NT2/D1 (cell line): ENCODE measurements around the gene CCDC40.
A peak's percentile ranks its signal among the peaks of the same experiment; 100 is the strongest.

Source experiments
- DNase-seq: peaks from one replicate; pipeline ENCODE4 v3.0.0-alpha.2; 2011; ENCODE audit warnings: low read depth, low spot score
- H3K27me3 ChIP-seq: 2 replicates; pipeline ENCODE4 v1.6.0; 2011; ENCODE audit warnings: mild to moderate bottlenecking; ENCODE audit not compliant: insufficient read length, insufficient read depth
- H3K36me3 ChIP-seq: 2 replicates; pipeline ENCODE4 v1.6.1; 2011; ENCODE audit warnings: mild to moderate bottlenecking, low read length, mixed read lengths; ENCODE audit not compliant: insufficient read depth, insufficient read length
- H3K4me1 ChIP-seq: 2 replicates; pipeline ENCODE4 v1.5.1; 2011; ENCODE audit not compliant: insufficient read depth, insufficient read length
- H3K4me3 ChIP-seq: 2 replicates; pipeline ENCODE4 v1.5.1; 2011; ENCODE audit warnings: low read depth; ENCODE audit not compliant: insufficient read length
- H3K9ac ChIP-seq: 2 replicates; pipeline ENCODE4 v1.6.0; 2011; ENCODE audit warnings: low read depth; ENCODE audit not compliant: insufficient read length
- H3K9me3 ChIP-seq: 2 replicates; pipeline ENCODE4 v1.5.1; 2011; ENCODE audit warnings: mild to moderate bottlenecking, low read length; ENCODE audit not compliant: insufficient read depth
- SUZ12 ChIP-seq: IDR thresholded peaks from 2 replicates; pipeline ENCODE4 v1.6.1; 2011; ENCODE audit not compliant: insufficient read length, insufficient read depth; ENCODE audit errors: extremely low read depth
- YY1 ChIP-seq: IDR thresholded peaks from 2 replicates; pipeline ENCODE4 v1.6.1; 2011; ENCODE audit not compliant: insufficient read length, insufficient read depth
- ZNF274 ChIP-seq: IDR thresholded peaks from 2 replicates; pipeline ENCODE4 v1.6.1; 2011; ENCODE audit warnings: mild to moderate bottlenecking, low read depth, low read length

The CCDC40 gene

GRCh38 chr17:80035937-80036714 lies at the start of gene CCDC40:
TSS of gene CCDC40 (plus strand) at chr17:80036642. CDS start at chr17:80036663, 21 bp downstream.
- Histone ChIP-seq H3K9ac (peak within 1 kb of the TSS; percentile 93), H3K4me3 (peak within 1 kb of the TSS; percentile 92), H3K36me3 (peaks cover 19% of the 10 kb centered on the region), H3K4me1 (peaks cover 2% of the 10 kb centered on the region), H3K9me3 (no peaks in the 10 kb centered on the region), H3K27me3 (peaks cover 9% of the 10 kb centered on the region)
- TF ChIP-seq SUZ12 (no peak), ZNF274 (no peak), YY1 (no peak)
- DNase-seq = no peak

GRCh38 chr17:79987187-79987934 lies 49.1 kb upstream of the CCDC40 start:
- H3K9ac ChIP-seq = no peak overlapping the region
- DNase-seq = no peak
- peaks cover 13% of the 10 kb centered on the region for H3K36me3 ChIP-seq
- no peaks in the 10 kb centered on the region for H3K9me3 ChIP-seq
- H3K27me3 ChIP-seq = no peaks in the 10 kb centered on the region
- peaks cover 38% of the 10 kb centered on the region for H3K4me1 ChIP-seq
- TF ChIP-seq YY1 (no peak), ZNF274 (no peak), SUZ12 (no peak)
- no peak overlapping the region for H3K4me3 ChIP-seq

- TF ChIP-seq YY1 = no peak
- no peak for TF ChIP-seq SUZ12
Observed at GRCh38 chr17:79987935-79988184, 48.6 kb upstream of the CCDC40 start.

GRCh38 chr17:79988185-79988971 lies 48.1 kb upstream of the CCDC40 start:
- DNase-seq = no peak
- Histone ChIP-seq H3K36me3 (peaks cover 10% of the 10 kb centered on the region), H3K27me3 (no peaks in the 10 kb centered on the region), H3K9ac (peak overlapping the region; percentile 44), H3K9me3 (no peaks in the 10 kb centered on the region), H3K4me1 (peaks cover 39% of the 10 kb centered on the region), H3K4me3 (no peak overlapping the region)
- TF ChIP-seq YY1 (no peak), SUZ12 (no peak), ZNF274 (no peak)

More at GRCh38 chr17:79987935-79988184, 48.6 kb upstream of the CCDC40 start:
- DNase-seq = no peak
- no peaks in the 10 kb centered on the region for H3K27me3 ChIP-seq
- peaks cover 12% of the 10 kb centered on the region for H3K36me3 ChIP-seq
- H3K4me1 ChIP-seq = peaks cover 39% of the 10 kb centered on the region
- no peak overlapping the region for H3K4me3 ChIP-seq
- H3K9me3 ChIP-seq = no peaks in the 10 kb centered on the region
- H3K9ac ChIP-seq = peak overlapping the region; percentile 44

GRCh38 chr17:79989106-79989835 lies 47.2 kb upstream of the CCDC40 start:
- Histone ChIP-seq H3K9ac (no peak overlapping the region), H3K9me3 (no peaks in the 10 kb centered on the region), H3K4me1 (peaks cover 45% of the 10 kb centered on the region), H3K27me3 (no peaks in the 10 kb centered on the region), H3K36me3 (peaks cover 10% of the 10 kb centered on the region), H3K4me3 (no peak overlapping the region)
- TF ChIP-seq SUZ12 = no peak
- no peak for TF ChIP-seq YY1
- TF ChIP-seq ZNF274 = no peak
- no peak for DNase-seq

- Histone ChIP-seq H3K9ac (no peak overlapping the region), H3K4me1 (peaks cover 45% of the 10 kb centered on the region), H3K9me3 (no peaks in the 10 kb centered on the region), H3K27me3 (no peaks in the 10 kb centered on the region), H3K4me3 (no peak overlapping the region), H3K36me3 (peaks cover 10% of the 10 kb centered on the region)
- no peak for DNase-seq
- TF ChIP-seq ZNF274 (no peak), YY1 (no peak), SUZ12 (no peak)
Observed at GRCh38 chr17:79990051-79990592, 46.3 kb upstream of the CCDC40 start.
